Measurements from ENCODE around the gene CALML3. TPM values are rescaled to one million over a fixed set of nuclear protein-coding genes. Genes with fewer than 3 reads are reported as not detected.

CALML3 gene
- total and polyA plus RNA-seq, 10 donors: 0.10 TPM; not detected in 9

- H3K27ac ChIP-seq: no peak overlapping the region
- peak; percentile 65 for DNase-seq
- intact Hi-C loops (cut with DNase I; ENCODE audit: low total_unique reads): no loop called here
Observed at GRCh38 chr10:5538892-5539651, 14.3 kb downstream of the CALML3 start.

GRCh38 chr10:5540080-5540479 lies 15.3 kb downstream of the CALML3 start:
- Histone ChIP-seq H3K4me1 (peaks cover 0 to 4% (median 0%) of the 10 kb centered on the region in 6 donors), H3K27ac (no peak overlapping the region), H3K36me3 (no peaks in the 10 kb centered on the region), H3K4me3 (no peak overlapping the region), H3K27me3 (replicated peaks in 1 of 7) (no peaks in the 10 kb centered on the region), H3K9me3 (peaks cover 4 to 36% (median 29%) of the 10 kb centered on the region in 8 donors)
- TF ChIP-seq CTCF (IDR thresholded peaks at IDR 0.05 in 8 of 11, conservative IDR thresholded peaks at IDR 0.05 in 3 of 11) (no peak), POLR2A (IDR thresholded peaks at IDR 0.05) (no peak), POLR2AphosphoS5 (IDR thresholded peaks at IDR 0.05) (no peak)
- DNase-seq: peak; percentile 43
- WGBS, 5 donors: 81 to 96% (median 90%) methylated on average over 9 of the region's 9 CpGs
- intact Hi-C loops (cut with DNase I; ENCODE audit: low total_unique reads): no loop called here

More at GRCh38 chr10:5538892-5539651, 14.3 kb downstream of the CALML3 start:
- no peaks in the 10 kb centered on the region for H3K27me3 ChIP-seq (replicated peaks in 1 of 7)
- 59 to 65% (median 60%) methylated on average over 19 of the region's 19 CpGs for WGBS, 5 donors
- TF ChIP-seq CTCF (IDR thresholded peaks at IDR 0.05 in 8 of 11, conservative IDR thresholded peaks at IDR 0.05 in 3 of 11) (no peak), POLR2A (IDR thresholded peaks at IDR 0.05) (no peak), POLR2AphosphoS5 (IDR thresholded peaks at IDR 0.05) (no peak)
- no peak overlapping the region for H3K4me3 ChIP-seq
- H3K9me3 ChIP-seq: peaks cover 4 to 36% (median 29%) of the 10 kb centered on the region in 8 donors
- no peaks in the 10 kb centered on the region for H3K36me3 ChIP-seq
- H3K4me1 ChIP-seq: peaks cover 0 to 8% (median 0%) of the 10 kb centered on the region in 6 donors

- H3K27ac ChIP-seq: no peak overlapping the region
- TF ChIP-seq POLR2AphosphoS5 (IDR thresholded peaks at IDR 0.05) (no peak), POLR2A (IDR thresholded peaks at IDR 0.05) (no peak), CTCF (IDR thresholded peaks at IDR 0.05 in 8 of 11, conservative IDR thresholded peaks at IDR 0.05 in 3 of 11) (no peak)
- intact Hi-C loops (cut with DNase I; ENCODE audit: low total_unique reads): no loop called here
- peaks cover 4 to 36% (median 29%) of the 10 kb centered on the region in 8 donors for H3K9me3 ChIP-seq
- H3K36me3 ChIP-seq: no peaks in the 10 kb centered on the region
- peaks cover 0 to 3% (median 0%) of the 10 kb centered on the region in 6 donors for H3K4me1 ChIP-seq
- no peaks in the 10 kb centered on the region for H3K27me3 ChIP-seq (replicated peaks in 1 of 7)
- WGBS, 5 donors: 89 to 99% (median 92%) methylated on average over 3 of the region's 3 CpGs
- no peak overlapping the region for H3K4me3 ChIP-seq
- DNase-seq: peak; percentile 5
Observed at GRCh38 chr10:5540891-5541290, 16.1 kb downstream of the CALML3 start.

- TF ChIP-seq POLR2AphosphoS5 (IDR thresholded peaks at IDR 0.05) (no peak), POLR2A (IDR thresholded peaks at IDR 0.05) (no peak), CTCF (IDR thresholded peaks at IDR 0.05 in 8 of 11, conservative IDR thresholded peaks at IDR 0.05 in 3 of 11) (no peak)
- H3K4me3 ChIP-seq: no peak overlapping the region
- no peaks in the 10 kb centered on the region for H3K27me3 ChIP-seq (replicated peaks in 1 of 7)
- H3K9me3 ChIP-seq: peaks cover 4 to 36% (median 29%) of the 10 kb centered on the region in 8 donors
- H3K27ac ChIP-seq: no peak overlapping the region
- WGBS, 5 donors: 94 to 100% (median 99%) methylated on average over 1 of the region's 1 CpG
- H3K36me3 ChIP-seq: no peaks in the 10 kb centered on the region
- peaks cover 0 to 8% (median 0%) of the 10 kb centered on the region in 6 donors for H3K4me1 ChIP-seq
- no peak for DNase-seq
- intact Hi-C loops (cut with DNase I; ENCODE audit: low total_unique reads): no loop called here
Observed at GRCh38 chr10:5542100-5542499, 17.3 kb downstream of the CALML3 start.

Measured in spleen (tissue), 11 donors.